Measurements from ENCODE around the gene RSPH1. TPM values are rescaled to one million over a fixed set of nuclear protein-coding genes. Genes with fewer than 3 reads are reported as not detected.

RSPH1 gene
- total and polyA plus RNA-seq, 2 of the 8 experiments (the other 6 are each of a cell fraction or from before 2014, with no cell fraction given), result 0.24 TPM; not detected in 1

DNA sequence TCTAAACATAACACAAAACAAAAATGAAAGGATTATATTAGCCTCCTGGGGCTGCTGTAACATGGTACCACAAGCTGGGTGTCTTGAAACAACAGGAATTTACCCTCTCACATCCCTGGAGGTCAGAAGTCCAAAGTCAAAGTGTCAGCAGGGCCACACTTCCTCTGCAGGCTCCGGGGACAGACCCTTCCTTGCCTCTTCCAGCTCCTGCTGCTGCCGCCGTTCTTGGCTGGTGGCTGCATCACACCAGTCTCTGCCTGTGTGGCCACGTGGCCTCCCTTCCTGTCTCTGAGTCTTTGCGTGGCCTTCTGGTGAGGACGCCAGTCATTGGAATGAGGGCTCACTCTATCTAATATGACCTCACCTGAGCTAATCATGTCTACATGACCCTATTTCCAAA lies 25.8 kb upstream of the RSPH1 start:
- H3K4me3 ChIP-seq (ENCODE audit: extremely low read depth in 1 of 4, insufficient read depth in 2 of 4, low read depth in 3 of 4, low read length in 4 of 4), result no peak overlapping the region
- H2BK20ac ChIP-seq (ENCODE audit: low read length), result no peak overlapping the region
- H3K4me1 ChIP-seq (replicated peaks in 1 of 4; ENCODE audit: control insufficient read depth in 3 of 4, insufficient read depth in 4 of 4, low read length in 3 of 4), result peaks cover 9 to 22% (median 18%) of the 10 kb centered on the region in 4 experiments
- H3K14ac ChIP-seq (ENCODE audit: insufficient read length), result no peak overlapping the region
- no peak overlapping the region for H3K9ac ChIP-seq (replicated peaks in 1 of 4; ENCODE audit: extremely low read depth in 1 of 4, low read depth in 3 of 4, low read length in 3 of 4)
- no peak overlapping the region for H3K18ac ChIP-seq (ENCODE audit: extremely low read depth, low read length)
- no peak for FAIRE-seq
- H2BK5ac ChIP-seq (ENCODE audit: low read depth, low read length), result no peak overlapping the region
- peaks cover 2% of the 10 kb centered on the region; the same call in 1 of the 2 replicates for H3K79me1 ChIP-seq (ENCODE audit: low read depth, low read length)
- no peak overlapping the region for H2BK120ac ChIP-seq (replicated peaks; ENCODE audit: low read depth, low read length)
- ChIA-PET CTCF (ENCODE audit: partially characterized antibody) (interaction anchor here (1.2 kb wide), 1 partner anchor 14 kb away, joined by 4 read pairs; no protein-coding TSS in a partner anchor), POLR2A (ENCODE audit: partially characterized antibody) (no interaction called here)
- H2BK15ac ChIP-seq (ENCODE audit: low read length), result no peak overlapping the region
- no peaks in the 10 kb centered on the region for H4K20me1 ChIP-seq (replicated peaks in 1 of 2; ENCODE audit: control insufficient read depth in 1 of 2, insufficient read depth in 2 of 2, low read length in 2 of 2)
- H3K9me3 ChIP-seq (ENCODE audit: insufficient read depth in 2 of 2, low read depth in 1 of 2, low read length in 1 of 2), result no peaks in the 10 kb centered on the region
- H3K56ac ChIP-seq (replicated peaks; ENCODE audit: insufficient read length, low read depth, low read length), result no peak overlapping the region
- H2BK12ac ChIP-seq (ENCODE audit: low read depth, low read length), result no peak overlapping the region
- no peak overlapping the region for H3K4me2 ChIP-seq (ENCODE audit: insufficient read depth in 1 of 2, low read depth in 2 of 2, low read length in 2 of 2)
- H3K4ac ChIP-seq (replicated peaks; ENCODE audit: insufficient read length, low read depth, low read length), result no peak overlapping the region
- H3K79me2 ChIP-seq (ENCODE audit: control insufficient read depth in 1 of 2, insufficient read depth in 2 of 2, low read length in 2 of 2), result peaks cover 0 to 23% of the 10 kb centered on the region in 2 experiments; a peak in 2 of 4 replicates
- no peak for DNase-seq (ENCODE audit: low read depth in 1 of 2, low spot score in 2 of 2)
- H3K36me3 ChIP-seq (ENCODE audit: control insufficient read depth in 2 of 4, insufficient read depth in 4 of 4, low read length in 3 of 4), result peaks cover 0 to 37% (median 18%) of the 10 kb centered on the region in 4 experiments
- H3K23ac ChIP-seq (ENCODE audit: insufficient read length), result no peak overlapping the region
- no peak overlapping the region for H3K27ac ChIP-seq (ENCODE audit: low read depth, low read length)
- no peaks in the 10 kb centered on the region for H3K23me2 ChIP-seq (ENCODE audit: low read depth, low read length)
- no peak overlapping the region for H2AK5ac ChIP-seq (ENCODE audit: low read depth, low read length)
- H4K91ac ChIP-seq (replicated peaks; ENCODE audit: insufficient read length, low read length), result no peak overlapping the region
- WGBS, 2 experiments (ENCODE audit: extremely low coverage in 1 of 2, insufficient coverage in 1 of 2, insufficient read length in 1 of 2, insufficient replicate concordance in 2 of 2, low coverage in 1 of 2, low lambda C conversion rate in 2 of 2, missing lambda C conversion rate in 1 of 2), result 85% methylated on average over 6 of the region's 6 CpGs; no CpG with 5 or more reads in 1 of the 2 experiments
- no peaks in the 10 kb centered on the region for H3K27me3 ChIP-seq (replicated peaks in 1 of 4; ENCODE audit: control insufficient read depth in 3 of 4, extremely low read depth in 1 of 4, insufficient read depth in 3 of 4, low read length in 3 of 4)
- H4K8ac ChIP-seq (ENCODE audit: extremely low read depth, insufficient read depth, low read length), result no peak overlapping the region
- H2AFZ ChIP-seq (ENCODE audit: low read length), result no peak overlapping the region
- no peak overlapping the region for H4K5ac ChIP-seq (ENCODE audit: insufficient read length, low read depth, low read length)

Measured in H1 (cell line).